Glomerular visceral epithelial cell (primary cell): ENCODE results near the gene RFXANK.
"Not testable (repeated sequence)": the region's sequence is repeated elsewhere in the genome, so short reads cannot be mapped to it uniquely, and the experiment has no call there.

Experiments
- DNase-seq: peaks from one replicate; pipeline ENCODE4 v3.0.0-alpha.2; 2016; ENCODE audit errors: extremely low spot score

RFXANK gene

GRCh38 chr19:19192078-19192882, at the start of gene RFXANK, which contains the start of gene BORCS8:
Gene RFXANK, plus strand, starts transcription at chr19:19192258. Its CDS starts 1,689 bp downstream, at chr19:19193947.
Gene BORCS8, minus strand, starts transcription at chr19:19192152. Its CDS starts 35 bp downstream, at chr19:19192117.
- DNase-seq: peak; percentile 100

DNA sequence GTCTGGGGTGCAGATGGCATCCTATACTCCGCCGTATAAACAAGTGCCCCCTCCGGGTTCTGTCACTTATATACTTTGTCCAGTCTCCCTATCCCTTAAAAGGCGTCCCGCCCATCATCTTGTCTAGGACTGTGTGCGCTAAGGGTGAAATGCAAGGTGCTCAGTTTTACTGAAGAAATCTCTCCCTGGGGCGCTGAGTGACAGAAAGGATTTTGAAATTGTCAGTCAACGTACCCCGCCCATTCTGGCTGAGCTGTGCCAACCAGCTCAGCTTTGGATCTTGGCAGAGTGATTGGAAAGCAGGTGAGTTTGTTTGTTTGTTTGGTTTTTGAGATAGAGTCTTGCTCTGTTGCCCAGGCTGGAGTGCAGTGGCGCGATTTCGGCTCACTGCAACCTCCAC, 49.7 kb upstream of the RFXANK start:
- no peak for DNase-seq

DNA sequence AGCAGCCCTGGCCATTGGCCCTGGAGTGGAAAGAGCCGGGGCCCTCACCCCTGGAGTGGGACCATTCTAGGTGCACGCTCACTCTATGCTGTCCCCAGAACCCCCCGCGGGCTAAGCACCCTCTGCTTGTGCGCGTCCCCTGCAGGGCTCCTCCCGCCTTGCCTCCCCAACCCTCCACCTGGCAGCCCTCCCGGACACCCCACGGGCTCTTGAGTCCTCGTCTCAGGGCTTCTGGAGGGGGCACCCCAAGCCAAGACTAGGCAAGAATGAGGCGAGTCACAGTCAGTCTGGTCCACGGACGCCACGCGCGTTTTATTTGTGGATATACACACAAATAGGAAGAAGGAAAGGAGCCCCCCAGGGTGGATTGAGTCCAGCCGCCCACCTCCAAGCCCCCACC, 46.8 kb upstream of the RFXANK start:
- no peak for DNase-seq

- DNase-seq: peak; percentile 72
Observed at GRCh38 chr19:19145684-19146608, 46.1 kb upstream of the RFXANK start.

- no peak for DNase-seq
Observed at GRCh38 chr19:19146865-19147264, 45.2 kb upstream of the RFXANK start.

DNA sequence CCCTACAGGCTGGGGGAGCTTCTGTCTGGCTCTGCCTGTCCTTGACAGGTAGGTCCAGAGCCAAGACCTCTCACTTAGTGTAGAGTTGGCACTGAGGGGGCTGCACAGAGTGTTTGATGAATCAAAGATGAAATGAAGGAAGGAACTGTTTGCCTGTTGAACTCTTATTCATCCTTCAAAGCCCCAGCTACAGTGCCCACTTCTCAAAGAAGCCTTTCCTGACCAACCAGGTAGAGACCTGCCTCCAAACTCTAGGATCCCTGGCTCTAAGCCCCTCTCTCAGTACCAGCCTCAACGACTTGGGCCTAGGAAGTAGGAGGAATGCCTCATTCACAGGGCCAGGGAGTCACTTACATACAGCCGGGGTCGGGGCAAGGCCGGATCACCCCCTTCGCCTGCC, 44.7 kb upstream of the RFXANK start:
- no peak for DNase-seq

GRCh38 chr19:19148504-19148903, 43.6 kb upstream of the RFXANK start:
- DNase-seq: not testable (repeated sequence)

DNA sequence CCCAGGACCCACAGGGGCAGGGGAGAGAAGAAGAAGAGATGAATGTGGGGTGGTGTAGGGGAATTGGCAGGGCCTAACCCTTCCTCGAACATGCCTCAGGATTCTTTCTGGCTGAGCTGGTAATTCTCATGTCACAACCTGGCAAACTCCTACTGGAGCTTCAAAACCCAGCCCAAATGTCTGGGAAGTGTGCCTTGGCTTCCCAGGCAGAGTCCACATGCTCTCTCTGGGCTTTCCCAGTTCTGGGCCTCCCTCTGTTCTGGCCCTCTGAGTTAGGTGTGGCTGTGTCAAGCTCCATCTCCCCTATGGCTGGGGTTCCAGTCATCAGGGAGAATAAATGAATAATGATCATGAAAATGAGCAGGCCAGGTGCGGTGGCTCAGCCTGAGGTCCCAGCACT, 42.6 kb upstream of the RFXANK start:
- no peak for DNase-seq

GRCh38 chr19:19151418-19151817, 40.6 kb upstream of the RFXANK start:
- no peak for DNase-seq

GRCh38 chr19:19152668-19153384, 39.2 kb upstream of the RFXANK start:
- DNase-seq: no peak

DNA sequence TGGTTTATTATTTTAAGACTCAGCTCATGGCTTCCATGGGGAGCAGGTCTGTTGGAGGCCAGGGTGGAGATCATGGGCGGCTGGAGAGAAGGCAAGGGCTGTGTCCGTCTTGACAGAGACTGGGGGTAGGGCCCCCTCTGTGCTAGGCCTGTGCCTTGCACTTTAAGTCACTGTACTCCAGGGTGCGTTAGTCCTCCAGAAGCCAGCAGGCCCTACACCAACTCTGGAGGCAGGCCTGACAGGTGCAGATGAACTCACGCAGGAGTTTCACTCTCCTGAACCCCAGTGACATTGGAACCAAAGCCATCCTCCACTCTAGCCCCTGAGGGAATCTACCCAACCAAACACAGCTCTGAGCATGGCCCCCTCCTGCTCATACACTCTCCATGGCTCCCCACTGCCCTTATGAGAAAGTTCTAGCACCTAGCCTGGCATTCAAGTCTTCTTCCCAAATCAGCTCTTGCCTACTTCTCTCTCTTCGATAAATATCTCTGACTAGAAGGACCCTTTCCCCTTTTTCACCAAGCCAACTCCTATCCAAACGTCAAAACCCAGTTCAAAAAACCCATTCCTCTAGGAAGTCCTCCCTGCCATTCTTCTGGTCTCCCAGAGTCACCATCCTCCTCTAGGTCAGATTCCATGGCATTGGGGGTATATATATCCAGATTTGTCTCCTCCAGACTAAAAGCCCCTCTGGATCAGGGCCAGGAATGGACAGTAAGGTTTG, 37.1 kb upstream of the RFXANK start:
- DNase-seq: no peak

GRCh38 chr19:19155495-19156219, 36.4 kb upstream of the RFXANK start:
- no peak for DNase-seq

DNA sequence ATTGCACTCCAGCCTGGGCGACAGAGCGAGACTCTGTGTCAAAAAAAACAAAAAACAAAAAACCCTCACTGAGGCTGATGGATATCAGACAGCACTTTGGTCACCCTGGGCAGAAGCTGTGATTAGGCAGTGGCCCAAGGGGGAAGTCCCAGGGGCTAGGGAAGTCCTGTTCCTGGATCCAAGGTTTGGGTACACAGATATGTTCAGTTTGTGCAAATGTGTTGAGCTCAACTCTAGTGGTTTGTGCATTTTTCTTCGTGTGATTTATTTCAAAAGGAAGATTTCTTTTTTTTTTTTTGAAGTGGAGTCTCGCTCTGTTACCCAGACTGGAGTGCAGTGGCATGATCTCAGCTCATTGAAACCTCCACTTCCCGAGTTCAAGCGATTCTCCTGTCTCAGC, 34.2 kb upstream of the RFXANK start:
- DNase-seq: no peak

GRCh38 chr19:19159534-19159933, 32.5 kb upstream of the RFXANK start:
- no peak for DNase-seq

DNA sequence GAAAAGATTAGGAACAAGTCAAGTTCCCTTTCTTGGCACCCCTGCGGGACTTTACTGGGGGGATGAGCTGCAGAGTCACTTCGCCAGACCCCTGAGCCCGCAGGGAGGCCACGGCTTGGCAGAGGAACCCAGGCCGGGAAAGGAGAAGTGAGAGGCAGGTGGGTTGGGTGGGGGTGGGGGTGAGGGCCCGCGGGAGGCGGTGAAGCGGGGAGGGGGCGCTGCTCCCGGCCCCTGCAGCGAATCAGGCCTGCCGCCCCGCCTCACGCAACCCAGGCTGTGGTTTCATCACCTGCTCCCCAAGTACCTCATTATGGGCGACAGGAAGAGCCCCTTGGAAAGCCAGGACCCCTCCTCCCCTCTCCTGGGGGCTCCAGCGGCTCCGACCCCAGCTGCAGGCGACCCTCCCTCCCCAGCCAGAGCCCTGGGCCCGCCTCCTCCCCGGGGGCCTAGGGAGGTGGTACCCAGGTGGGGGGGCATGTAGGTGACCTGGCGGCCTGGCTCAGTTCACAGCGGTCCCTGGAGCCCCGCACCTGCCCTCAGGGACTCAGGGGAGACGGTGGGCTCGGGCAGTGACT, 31.5 kb upstream of the RFXANK start:
- no peak for DNase-seq

GRCh38 chr19:19162495-19162894, 29.6 kb upstream of the RFXANK start:
- no peak for DNase-seq

GRCh38 chr19:19165396-19165795, 26.7 kb upstream of the RFXANK start:
- DNase-seq: no peak

- DNase-seq: no peak
Observed at GRCh38 chr19:19167612-19168011, 24.4 kb upstream of the RFXANK start.

GRCh38 chr19:19169236-19170052, 22.6 kb upstream of the RFXANK start:
- DNase-seq: no peak
